ENCODE measurements around the gene AFMID. TPM values are rescaled to one million over a fixed set of nuclear protein-coding genes. Genes with fewer than 3 reads are reported as not detected.

The AFMID gene
- total RNA-seq, 1 donor: 45.1 TPM

GRCh38 chr17:78228176-78228575, 41.0 kb downstream of the AFMID start:
- no peak for TF ChIP-seq CTCF (IDR thresholded peaks at IDR 0.05; ENCODE audit: insufficient read depth, low read length)
- H3K4me3 ChIP-seq (ENCODE audit: low read depth, low read length): no peak overlapping the region

GRCh38 chr17:78230252-78230962, 43.2 kb downstream of the AFMID start:
- TF ChIP-seq CTCF (IDR thresholded peaks at IDR 0.05; ENCODE audit: insufficient read depth, low read length): no peak
- no peak for DNase-seq (ENCODE audit: low read depth)
- H3K4me3 ChIP-seq (ENCODE audit: low read depth, low read length): no peak overlapping the region

More at GRCh38 chr17:78228176-78228575, 41.0 kb downstream of the AFMID start:
- DNase-seq (ENCODE audit: low read depth): no peak

GRCh38 chr17:78230996-78231935, 44.1 kb downstream of the AFMID start, which contains the start of gene TMEM235:
TSS of gene TMEM235 (plus strand) at chr17:78231631. CDS start at chr17:78232024, 393 bp downstream.
- no peak for DNase-seq (ENCODE audit: low read depth)
- no peak within 1 kb of the TSS for H3K4me3 ChIP-seq (ENCODE audit: low read depth, low read length)
- TF ChIP-seq CTCF (IDR thresholded peaks at IDR 0.05; ENCODE audit: insufficient read depth, low read length): no peak

- DNase-seq (ENCODE audit: low read depth): no peak
- no peak for TF ChIP-seq CTCF (IDR thresholded peaks at IDR 0.05; ENCODE audit: insufficient read depth, low read length)
- no peak overlapping the region for H3K4me3 ChIP-seq (ENCODE audit: low read depth, low read length)
These were observed 45.1 kb downstream of the AFMID start for GRCh38 chr17:78231991-78232858.

- TF ChIP-seq CTCF (IDR thresholded peaks at IDR 0.05; ENCODE audit: insufficient read depth, low read length): no peak
- no peak overlapping the region for H3K4me3 ChIP-seq (ENCODE audit: low read depth, low read length)
- DNase-seq (ENCODE audit: low read depth): no peak
These were observed 45.7 kb downstream of the AFMID start for GRCh38 chr17:78232859-78233173.

GRCh38 chr17:78233678-78234077, 46.5 kb downstream of the AFMID start:
- no peak for TF ChIP-seq CTCF (IDR thresholded peaks at IDR 0.05; ENCODE audit: insufficient read depth, low read length)
- no peak overlapping the region for H3K4me3 ChIP-seq (ENCODE audit: low read depth, low read length)
- no peak for DNase-seq (ENCODE audit: low read depth)

All from fibroblast of the aortic adventitia (primary cell).